NK-92 treated with Interleukin-12 subunit alpha and Interleukin-12 subunit beta, amount 100 ng/mL, for 24 hours (cell line): Measurements from ENCODE around the gene SHH.
"Not testable (repeated sequence)": the region's sequence is repeated elsewhere in the genome, so short reads cannot be mapped to it uniquely, and the experiment has no call there.

Experiments
- DNase-seq: peaks from one replicate; lab custom pipeline; 2025; lab: John Stamatoyannopoulos, UW

Gene SHH

DNA sequence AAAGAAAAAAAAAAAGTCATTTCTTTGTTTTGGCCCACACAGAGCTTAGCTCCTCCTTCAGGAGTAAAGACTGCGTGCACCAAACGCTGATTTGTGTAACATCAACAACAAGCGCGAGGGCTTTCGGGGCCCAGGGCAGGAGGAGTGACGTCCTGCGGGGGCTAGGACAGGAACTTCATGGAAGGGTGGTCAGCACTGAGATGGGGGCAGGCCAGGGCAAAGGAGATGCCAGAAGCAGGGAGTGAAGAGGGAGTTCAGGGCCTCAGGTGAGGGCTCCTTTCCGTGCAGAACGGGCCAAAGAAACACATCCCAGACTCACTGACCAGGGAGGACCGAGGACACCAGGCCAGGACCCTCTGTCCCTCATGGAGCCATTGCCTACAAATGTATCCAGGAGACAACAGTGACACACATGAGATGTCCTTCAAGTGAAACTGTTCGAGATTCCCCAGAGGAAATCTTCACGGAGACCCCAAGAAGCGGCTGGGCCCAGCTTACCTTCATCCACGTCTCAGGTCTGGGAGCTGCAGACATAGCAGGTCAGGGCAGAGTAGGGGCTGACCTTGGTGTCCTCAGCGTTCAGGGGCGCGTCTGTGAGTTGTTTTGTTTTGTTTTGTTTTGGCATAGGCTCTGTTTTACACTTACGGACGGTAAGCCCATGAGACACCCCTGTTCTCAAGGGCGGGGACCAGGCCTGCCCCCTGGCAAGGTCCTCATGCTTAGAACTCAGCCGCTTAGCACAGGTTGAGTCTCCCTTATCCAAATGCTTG, 30.4 kb upstream of the SHH start:
- no peak for DNase-seq

DNA sequence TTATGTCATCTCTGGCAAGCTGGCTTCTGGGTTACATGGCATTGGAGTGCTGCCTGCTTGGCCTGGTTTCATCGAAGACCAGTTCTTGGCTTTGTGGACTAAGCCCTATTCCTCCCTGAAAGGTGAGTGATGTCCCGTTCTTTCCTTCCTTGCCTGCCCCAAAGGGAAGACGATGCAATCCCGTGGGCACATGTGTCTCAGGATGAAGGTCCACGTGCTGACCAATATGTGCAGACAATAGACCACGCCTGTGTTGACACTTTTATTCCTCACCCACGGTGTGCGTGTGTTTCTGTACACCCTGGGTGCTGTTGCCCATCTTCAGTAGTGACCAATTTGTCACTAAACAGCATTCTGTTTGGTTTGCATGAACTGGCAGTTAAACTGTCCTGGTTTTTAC, 28.6 kb upstream of the SHH start:
- DNase-seq, result no peak

DNA sequence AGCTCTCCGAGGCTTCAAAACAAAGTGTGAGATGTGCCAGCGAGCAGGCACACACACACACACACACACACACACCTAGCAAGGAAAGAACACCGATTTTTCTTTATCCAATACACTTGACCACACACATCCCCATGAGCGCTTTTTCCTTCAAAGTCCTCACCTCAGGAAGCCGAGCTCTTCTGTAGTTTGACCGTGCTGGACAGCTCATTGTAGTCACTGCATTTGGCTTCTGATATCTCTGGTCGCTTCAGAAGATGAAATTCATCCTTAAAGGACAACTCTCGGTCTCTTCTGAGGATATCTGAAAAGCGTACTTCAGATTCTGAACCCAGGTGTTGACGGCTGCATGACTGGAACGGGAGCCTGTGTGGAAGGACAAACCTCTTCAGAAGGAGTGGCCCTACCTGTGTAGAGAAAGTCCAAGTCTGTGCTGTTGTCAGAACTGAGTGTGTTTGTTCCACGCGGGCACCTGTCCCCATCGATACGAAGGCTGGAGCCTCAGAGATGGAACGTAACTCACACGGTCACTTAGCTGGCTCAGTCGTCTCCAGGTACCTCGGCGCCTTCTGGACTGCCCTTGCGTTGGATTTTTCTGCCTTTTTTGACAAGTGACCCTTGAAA, 28.1 kb upstream of the SHH start:
- DNase-seq, result no peak

DNA sequence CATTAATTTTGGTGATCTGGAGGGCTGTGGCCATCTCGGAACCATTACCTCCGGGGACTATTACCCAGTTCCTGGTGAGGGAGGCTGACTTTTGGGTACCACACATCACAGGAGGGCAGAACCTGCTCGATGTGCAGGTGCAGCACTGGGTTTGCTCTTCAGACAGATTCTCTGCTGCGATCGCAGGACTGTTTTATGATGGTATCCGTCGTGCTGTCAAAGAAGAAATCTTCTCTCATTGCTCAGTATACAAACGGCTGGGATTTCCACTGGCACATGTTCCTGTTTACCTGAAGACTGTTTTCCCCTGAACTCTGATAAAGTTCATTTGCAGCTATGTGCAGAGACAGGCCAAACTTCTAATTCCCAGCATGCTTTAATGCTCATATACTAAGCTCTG, 27.2 kb upstream of the SHH start:
- no peak for DNase-seq

DNA sequence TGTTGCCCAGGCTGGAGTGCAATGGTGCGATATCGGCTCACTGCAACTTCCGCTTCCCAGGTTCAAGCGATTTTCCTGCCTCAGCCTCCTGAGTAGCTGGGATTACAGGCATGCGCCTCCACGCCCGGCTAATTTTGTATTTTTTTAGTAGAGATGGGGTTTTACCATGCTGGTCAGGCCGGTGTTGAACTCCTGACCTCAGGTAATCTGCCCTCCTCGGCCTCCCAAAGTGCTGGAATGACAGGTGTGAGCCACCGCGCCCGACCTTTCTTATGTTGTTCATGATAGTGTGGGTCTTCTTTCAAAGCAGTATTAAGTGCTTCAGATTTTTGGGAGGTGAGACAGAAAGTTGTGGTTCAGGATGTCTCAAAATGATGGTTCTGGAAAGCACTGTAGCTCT, 26.0 kb upstream of the SHH start:
- DNase-seq, result not testable (repeated sequence)

DNA sequence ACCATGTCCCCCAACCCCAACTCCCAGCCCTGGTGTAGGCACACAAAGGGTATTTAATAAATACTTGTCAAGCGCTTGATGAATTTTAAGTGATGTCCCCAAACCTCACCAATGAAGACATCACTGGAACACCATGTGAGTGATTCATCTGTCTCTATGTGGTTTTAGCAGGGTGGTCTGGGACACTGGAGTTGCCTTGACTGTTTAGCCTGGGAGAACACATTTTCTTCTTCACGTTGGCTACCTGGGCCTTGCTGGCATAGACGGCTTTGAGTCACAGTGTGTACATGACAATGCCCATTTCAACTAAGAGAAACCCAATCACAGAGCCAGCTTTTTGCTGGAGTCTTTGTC, 24.8 kb upstream of the SHH start:
- DNase-seq, result no peak

GRCh38 chr7:155836216-155837125, 24.2 kb upstream of the SHH start:
- no peak for DNase-seq

DNA sequence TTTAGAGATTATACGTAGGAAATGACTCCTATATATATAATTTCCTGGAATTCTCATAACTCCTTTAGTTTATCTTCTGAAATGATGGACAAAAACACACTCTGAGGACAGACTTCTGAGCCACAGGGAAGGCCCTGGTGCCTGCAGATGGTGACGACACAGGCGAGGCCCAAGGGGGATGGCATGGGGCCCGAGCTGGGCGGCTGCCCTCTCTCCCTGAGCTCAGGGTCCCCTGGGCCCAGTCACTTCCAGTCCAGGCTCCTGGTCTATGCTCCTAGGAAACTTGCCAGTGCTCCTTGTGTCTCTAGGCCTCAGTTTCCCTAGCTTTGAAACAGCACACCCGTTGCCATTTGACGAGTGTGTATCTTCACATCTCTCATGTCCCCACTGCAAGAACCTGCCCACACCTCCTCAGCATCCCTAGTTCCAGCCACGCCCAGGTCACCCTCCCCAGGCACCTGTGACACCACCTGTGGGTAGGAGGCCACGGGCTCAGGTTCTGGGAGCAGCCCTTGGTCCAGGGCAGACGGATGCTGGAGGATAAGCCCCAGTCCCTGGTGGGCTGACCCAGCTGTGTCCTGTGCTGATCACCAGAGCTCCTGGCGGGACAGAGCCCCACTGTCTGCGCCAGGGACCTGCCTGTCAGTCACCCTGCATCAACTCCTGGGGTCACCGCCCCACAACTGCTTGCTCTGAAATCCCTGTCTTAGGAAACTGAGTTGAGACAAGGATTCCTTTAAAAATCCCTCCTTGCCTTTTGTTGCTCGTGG, 23.4 kb upstream of the SHH start:
- no peak for DNase-seq

- DNase-seq, result no peak
Measured at GRCh38 chr7:155834486-155835048, 22.3 kb upstream of the SHH start.

DNA sequence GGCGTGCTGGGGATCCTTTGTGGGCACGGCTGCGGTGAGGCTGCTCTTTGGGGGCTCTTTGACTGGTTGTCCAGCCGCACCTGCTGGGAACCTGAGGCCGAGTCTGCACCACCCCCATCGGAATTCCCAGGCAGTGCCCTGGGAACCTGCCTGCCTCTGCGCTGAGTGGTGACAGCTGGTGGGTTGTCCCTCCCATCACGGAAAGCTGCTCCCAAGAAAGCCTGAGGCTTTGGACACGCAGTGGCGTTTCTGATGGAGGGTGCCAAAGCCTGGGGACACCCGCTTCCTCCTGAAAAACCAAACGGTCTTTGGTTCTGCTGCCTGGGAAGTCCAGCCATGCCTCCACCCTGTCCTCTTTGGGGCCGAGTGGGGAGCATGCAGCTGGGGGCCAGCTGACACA, 21.4 kb upstream of the SHH start:
- no peak for DNase-seq

DNA sequence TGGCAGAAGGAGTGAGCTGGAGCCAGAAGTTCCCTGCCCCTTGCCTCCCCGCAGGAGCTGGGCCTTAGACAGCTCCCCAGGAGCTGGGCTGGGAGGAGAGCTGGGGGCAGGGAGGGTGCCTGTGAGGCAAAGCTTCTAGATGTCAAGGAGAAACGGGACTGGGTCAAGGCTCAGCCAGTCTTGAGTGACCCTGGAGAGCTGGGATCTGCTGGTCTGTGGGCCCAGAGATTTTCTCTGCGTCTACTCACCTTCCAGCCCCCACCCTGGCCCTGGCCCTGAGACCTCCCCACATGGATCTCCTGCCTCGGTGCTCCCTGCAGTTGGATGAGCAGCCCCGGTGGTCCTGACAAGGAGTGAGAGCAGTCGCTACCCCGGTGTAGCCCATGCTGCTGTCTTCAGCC, 20.3 kb upstream of the SHH start:
- DNase-seq, result no peak

- no peak for DNase-seq
Measured at GRCh38 chr7:155831807-155832524, 19.7 kb upstream of the SHH start.

DNA sequence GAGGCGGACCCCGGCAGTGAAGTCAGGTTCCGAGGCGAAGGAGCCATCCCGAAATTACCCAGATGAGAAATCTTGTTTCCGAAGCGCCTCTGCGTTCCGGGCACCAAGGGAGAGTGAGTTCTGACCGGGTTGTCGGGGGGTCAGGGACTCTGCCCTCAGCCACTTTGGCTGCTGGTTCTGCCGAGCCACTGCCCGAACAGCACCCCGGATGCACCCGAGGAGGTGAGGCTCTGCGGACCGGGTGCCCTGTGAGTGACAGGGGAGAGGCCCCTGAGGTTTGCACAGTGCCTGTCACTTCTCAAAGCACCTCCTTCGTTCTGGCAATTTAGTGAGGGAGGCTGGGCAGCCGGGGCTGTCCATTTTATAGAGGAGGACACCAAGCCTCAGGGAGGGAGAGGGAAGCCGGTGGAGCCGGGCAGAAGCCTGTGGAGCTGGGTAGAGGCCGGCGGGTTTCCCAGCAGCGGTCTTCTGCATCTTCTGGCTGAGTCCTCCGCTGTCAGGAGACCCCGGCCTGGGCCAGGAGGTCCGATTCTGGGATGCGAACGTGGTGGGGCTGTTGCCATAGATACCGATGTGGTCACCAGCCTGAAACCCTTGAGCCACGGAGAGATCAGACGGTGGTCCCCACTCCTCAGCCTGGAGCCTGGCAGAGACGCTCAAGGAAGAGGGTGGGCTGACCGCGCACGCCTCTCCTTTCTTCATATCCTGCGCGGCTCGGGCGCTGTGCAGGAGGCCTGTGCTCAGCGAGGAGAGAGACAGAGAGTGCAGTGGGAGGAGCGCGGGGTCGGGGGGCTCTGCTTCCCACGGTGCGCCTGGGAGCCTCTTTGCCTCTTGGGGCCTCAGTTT, 18.9 kb upstream of the SHH start:
- no peak for DNase-seq

DNA sequence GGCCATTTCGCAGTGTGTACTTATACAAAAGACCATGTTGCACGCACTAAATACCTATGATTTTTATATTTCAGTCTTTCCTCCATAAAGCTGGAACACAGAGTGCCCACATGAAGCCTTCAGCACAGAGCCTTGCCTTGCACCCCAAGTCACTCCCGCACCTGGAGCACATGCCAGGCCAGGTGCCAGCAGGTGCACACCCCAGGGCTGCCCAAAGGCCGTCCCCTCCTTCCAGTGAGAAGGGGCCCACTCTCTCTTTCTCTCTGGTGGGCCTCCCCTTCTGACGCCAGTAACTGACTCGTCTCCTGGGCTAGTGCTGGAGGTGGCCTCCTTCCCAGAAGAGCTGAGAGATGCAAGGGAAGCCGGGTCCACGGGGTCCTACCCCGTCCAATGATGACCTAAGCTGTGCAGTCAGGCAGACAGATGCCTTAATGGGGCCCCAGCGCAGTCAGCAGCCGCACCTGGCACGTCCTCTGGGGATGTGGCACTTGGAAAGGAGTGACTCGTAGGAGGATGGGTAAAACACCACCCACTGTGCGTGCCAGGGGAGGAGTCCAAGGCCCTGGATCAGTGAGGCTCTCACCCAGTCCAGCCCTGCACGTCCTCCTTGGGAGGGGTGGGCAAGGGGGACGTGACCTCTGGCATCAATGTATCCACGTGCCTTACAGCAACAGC, 17.7 kb upstream of the SHH start:
- no peak for DNase-seq

GRCh38 chr7:155825336-155825735, 13.1 kb upstream of the SHH start:
- no peak for DNase-seq

GRCh38 chr7:155824227-155824886, 12.1 kb upstream of the SHH start:
- no peak for DNase-seq

GRCh38 chr7:155821851-155822250, 9.6 kb upstream of the SHH start:
- no peak for DNase-seq

GRCh38 chr7:155820788-155821187, 8.5 kb upstream of the SHH start:
- DNase-seq, result no peak

DNA sequence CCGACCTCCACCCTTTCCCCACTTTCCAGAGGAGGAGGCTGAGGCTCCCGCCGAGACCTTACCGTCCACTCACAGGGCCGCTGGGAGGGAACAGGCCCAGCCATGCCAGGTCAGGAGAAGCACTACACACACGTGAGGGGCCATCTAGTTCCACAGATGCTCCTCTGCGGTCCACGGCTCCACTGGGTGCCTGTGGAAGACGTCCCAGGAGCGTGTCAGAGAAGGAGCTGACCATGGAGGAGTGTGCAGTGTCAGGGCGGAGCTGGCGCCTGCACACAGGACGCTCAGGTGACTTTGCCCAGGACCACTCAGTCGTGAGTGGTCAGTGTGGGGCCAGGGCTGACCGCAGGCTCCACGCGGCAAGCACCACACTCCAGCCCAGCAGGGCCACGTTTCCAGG, 8.0 kb upstream of the SHH start:
- DNase-seq, result no peak
